ENCODE results near the gene CCR4. TPM values are rescaled to one million over a fixed set of nuclear protein-coding genes. Genes with fewer than 3 reads are reported as not detected.
A peak's percentile ranks its signal among the peaks of the same experiment; 100 is the strongest.
"Not testable (repeated sequence)": the region's sequence is repeated elsewhere in the genome, so short reads cannot be mapped to it uniquely, and the experiment has no call there.

Gene CCR4
- total RNA-seq, 2 experiments from 2014 or later, result 22.8 to 42.1 TPM

DNA sequence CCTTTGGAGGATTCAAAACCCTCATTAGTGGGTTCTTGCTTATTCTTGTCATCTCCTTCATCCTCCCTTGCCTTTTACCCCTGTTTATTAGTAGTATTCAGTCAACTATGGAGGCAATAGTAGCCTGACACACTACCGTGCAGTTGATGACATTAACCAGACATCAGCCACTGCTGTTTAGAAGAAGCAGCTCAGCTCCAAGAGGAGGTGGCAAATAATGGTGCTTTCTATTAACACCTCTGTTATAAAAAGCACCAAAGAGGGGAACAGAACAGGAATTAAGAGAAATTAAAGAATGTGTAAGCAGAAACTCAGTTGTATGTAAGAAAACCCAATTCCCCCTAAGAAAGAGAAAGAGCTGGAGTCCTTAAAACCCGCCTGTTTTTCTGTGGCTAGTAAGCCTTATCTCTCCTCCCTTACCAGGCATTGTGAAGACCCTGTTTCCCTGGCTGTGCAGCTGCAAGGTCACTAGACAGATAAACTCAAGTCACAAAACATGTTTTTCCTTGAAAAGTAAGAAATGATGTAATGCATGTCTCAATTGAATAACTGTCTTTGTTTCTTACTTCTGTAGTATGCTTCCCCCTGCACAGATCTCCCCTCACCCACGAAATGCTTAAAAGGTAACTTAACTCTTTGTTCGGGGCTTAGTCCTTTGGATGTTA is 21.2 kb downstream of the CCR4 start:
- Mint-ChIP-seq H3K4me1 (peaks cover 49% of the 10 kb centered on the region), H3K27me3 (no peaks in the 10 kb centered on the region), H3K4me3 (no peak overlapping the region), H3K27ac (peak overlapping the region; percentile 35), H3K36me3 (peaks cover 17% of the 10 kb centered on the region), H3K9me3 (ENCODE audit: low read depth) (peaks cover under 1% of the 10 kb centered on the region)
- CTCF ChIA-PET, result interaction anchor here (2.0 to 5.2 kb wide), 2 partner anchors 24 to 89 kb away, joined by 8 to 27 read pairs; partner anchors contain the start of gene CCR4
- ATAC-seq, result no peak
- DNase-seq, result peak; percentile 12

DNA sequence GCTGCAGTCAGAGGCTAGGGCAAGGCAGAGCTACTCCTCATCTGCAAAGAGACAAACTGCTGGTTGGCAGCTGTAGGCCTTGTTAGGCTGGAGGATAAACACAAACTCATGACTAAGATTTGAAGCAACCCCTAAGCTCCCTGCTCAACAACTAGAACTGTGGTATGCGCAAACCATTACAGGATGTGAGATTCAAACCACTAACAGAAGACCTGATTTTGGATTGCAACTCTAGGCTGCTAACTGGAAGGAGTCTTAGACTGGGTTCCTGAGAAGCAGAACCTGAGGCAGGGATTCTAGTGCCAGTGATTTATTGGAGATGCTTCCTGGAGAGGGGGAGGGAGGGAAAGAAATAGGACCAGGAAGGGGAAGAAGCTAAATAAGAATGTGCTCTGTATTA is 22.5 kb downstream of the CCR4 start:
- CTCF ChIA-PET, result interaction anchor here (0.7 to 5.2 kb wide), 11 partner anchors 10 to 101 kb away, joined by 3 to 27 read pairs (median 4); partner anchors contain the start of gene CCR4
- Mint-ChIP-seq H3K27ac (peak overlapping the region; percentile 85), H3K4me3 (no peak overlapping the region), H3K9me3 (ENCODE audit: low read depth) (no peaks in the 10 kb centered on the region), H3K36me3 (peaks cover 15% of the 10 kb centered on the region), H3K4me1 (peaks cover 56% of the 10 kb centered on the region), H3K27me3 (no peaks in the 10 kb centered on the region)
- peak; percentile 99 for ATAC-seq
- peak; percentile 78 for DNase-seq

- H3K36me3 Mint-ChIP-seq, result peaks cover 9% of the 10 kb centered on the region
- H3K27ac Mint-ChIP-seq, result no peak overlapping the region
- H3K4me1 Mint-ChIP-seq, result peaks cover 56% of the 10 kb centered on the region
- H3K9me3 Mint-ChIP-seq (ENCODE audit: low read depth), result no peaks in the 10 kb centered on the region
- DNase-seq, result peak; percentile 40
- CTCF ChIA-PET, result interaction anchor here (1.1 to 5.2 kb wide), 5 partner anchors 11 to 98 kb away, joined by 3 to 27 read pairs (median 7); partner anchors contain the start of gene CCR4
- no peaks in the 10 kb centered on the region for H3K27me3 Mint-ChIP-seq
- no peak for ATAC-seq
- no peak overlapping the region for H3K4me3 Mint-ChIP-seq
Measured at GRCh38 chr3:32975891-32976595, 24.6 kb downstream of the CCR4 start.

DNA sequence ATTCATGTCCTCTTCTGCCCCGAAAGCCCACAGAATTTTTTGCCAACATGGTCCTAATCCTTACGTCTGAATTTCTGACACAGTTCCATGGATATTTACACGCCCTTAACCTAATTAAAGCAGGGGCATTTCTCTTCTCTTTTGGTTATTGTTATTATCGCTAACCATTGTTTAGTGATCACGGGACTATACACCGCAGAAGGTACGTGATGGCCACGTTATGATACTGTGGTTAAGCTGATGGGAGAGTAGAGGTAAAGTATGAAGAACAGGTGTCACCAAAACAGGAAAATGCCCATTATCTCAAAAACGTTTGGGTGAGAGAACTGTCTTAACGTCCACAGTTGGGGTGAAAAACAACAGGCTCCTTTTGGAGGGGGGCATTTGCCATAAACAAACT is 26.4 kb downstream of the CCR4 start:
- Mint-ChIP-seq H3K36me3 (peaks cover 6% of the 10 kb centered on the region), H3K27ac (no peak overlapping the region)
- CTCF ChIA-PET, result interaction anchor here (1.0 to 1.5 kb wide), 3 partner anchors 17 to 53 kb away, joined by 3 to 4 read pairs (median 3); no protein-coding TSS in a partner anchor

DNA sequence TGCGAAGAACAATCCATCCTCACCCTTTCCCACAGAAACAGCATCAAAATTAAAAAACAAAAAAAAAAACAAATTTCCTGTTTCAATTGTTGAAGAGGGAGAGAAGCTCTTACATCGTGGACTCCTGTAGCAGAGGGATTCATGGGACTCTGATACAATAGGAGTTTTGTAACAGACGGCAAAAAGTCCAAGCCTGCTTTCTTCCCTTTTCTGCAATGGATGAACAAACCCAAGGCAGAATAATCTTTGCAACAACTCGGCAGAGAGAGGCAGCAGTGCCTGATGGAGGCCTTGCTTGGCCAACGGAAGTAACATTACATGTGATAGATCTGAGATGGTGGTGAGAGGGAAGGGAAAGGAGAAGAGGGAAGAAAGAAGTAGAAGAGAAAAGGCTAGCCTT is 26.9 kb downstream of the CCR4 start:
- Mint-ChIP-seq H3K4me3 (no peak overlapping the region), H3K27ac (no peak overlapping the region), H3K4me1 (peaks cover 42% of the 10 kb centered on the region), H3K27me3 (no peaks in the 10 kb centered on the region), H3K36me3 (peaks cover 10% of the 10 kb centered on the region), H3K9me3 (ENCODE audit: low read depth) (peaks cover 4% of the 10 kb centered on the region)
- no peak for DNase-seq
- CTCF ChIA-PET, result interaction anchor here (0.7 to 1.5 kb wide), 3 partner anchors 25 to 523 kb away, joined by 3 to 4 read pairs (median 3); no protein-coding TSS in a partner anchor
- ATAC-seq, result no peak

More for the DNA sequence above, 26.4 kb downstream of the CCR4 start:
- Mint-ChIP-seq H3K27me3 (no peaks in the 10 kb centered on the region), H3K9me3 (ENCODE audit: low read depth) (peaks cover under 1% of the 10 kb centered on the region), H3K4me3 (no peak overlapping the region), H3K4me1 (peaks cover 47% of the 10 kb centered on the region)
- ATAC-seq (no peak), DNase-seq (no peak)

DNA sequence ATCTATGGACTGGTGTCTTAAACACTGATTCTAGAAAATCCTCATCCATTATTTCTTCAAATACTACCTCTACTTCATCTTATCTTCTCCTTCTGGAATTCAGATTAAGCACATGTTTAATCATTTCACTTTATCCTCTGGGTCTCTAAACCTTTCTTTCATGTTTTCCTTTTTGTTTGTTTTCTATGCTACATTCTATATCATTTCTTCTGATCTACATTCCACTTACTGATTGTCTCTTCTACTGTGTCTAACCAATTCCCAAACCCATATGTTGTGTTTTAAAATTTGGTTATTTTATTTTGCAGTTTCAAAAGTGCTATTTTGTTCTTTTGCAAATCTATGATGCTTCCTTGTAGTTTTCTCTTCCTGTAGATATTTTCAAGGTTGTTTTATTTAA is 31.7 kb downstream of the CCR4 start:
- H3K4me1 Mint-ChIP-seq, result peaks cover 15% of the 10 kb centered on the region

DNA sequence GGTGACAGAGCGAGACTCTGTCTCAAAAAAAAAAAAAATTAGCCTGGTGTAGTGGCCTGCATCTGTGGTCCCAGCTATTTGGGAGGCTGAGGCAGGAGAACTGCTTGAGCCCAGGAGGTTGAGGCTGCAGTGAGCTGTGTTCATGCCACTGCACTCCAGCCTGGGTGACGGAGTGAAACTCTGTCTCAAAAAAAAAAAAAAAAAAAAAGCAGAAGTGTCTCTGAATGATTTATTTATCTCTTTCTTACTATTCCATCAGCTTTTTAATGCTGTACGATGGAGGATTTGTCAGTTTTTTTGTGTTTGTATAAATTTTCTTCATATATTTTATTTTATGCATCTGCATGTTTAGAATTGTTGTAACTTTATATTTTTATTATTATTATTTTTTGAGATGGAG is 33.5 kb downstream of the CCR4 start:
- Mint-ChIP-seq H3K36me3 (peaks cover 13% of the 10 kb centered on the region), H3K4me1 (peaks cover 27% of the 10 kb centered on the region)
- not testable (repeated sequence) for H3K27ac Mint-ChIP-seq; H3K27me3 Mint-ChIP-seq; H3K9me3 Mint-ChIP-seq (ENCODE audit: low read depth); DNase-seq; ATAC-seq; H3K4me3 Mint-ChIP-seq
- CTCF ChIA-PET, result interaction anchor here (1.0 to 2.6 kb wide), 3 partner anchors 11 to 90 kb away, joined by 4 to 8 read pairs (median 5); no protein-coding TSS in a partner anchor

More for the DNA sequence above, 31.7 kb downstream of the CCR4 start:
- CTCF ChIA-PET, result interaction anchor here (2.6 kb wide), 1 partner anchor 34 kb away, joined by 8 read pairs; no protein-coding TSS in a partner anchor
- Mint-ChIP-seq H3K27ac (no peak overlapping the region), H3K27me3 (no peaks in the 10 kb centered on the region), H3K4me3 (no peak overlapping the region), H3K9me3 (ENCODE audit: low read depth) (peaks cover 4% of the 10 kb centered on the region), H3K36me3 (peaks cover 13% of the 10 kb centered on the region)
- no peak for DNase-seq
- ATAC-seq, result no peak

DNA sequence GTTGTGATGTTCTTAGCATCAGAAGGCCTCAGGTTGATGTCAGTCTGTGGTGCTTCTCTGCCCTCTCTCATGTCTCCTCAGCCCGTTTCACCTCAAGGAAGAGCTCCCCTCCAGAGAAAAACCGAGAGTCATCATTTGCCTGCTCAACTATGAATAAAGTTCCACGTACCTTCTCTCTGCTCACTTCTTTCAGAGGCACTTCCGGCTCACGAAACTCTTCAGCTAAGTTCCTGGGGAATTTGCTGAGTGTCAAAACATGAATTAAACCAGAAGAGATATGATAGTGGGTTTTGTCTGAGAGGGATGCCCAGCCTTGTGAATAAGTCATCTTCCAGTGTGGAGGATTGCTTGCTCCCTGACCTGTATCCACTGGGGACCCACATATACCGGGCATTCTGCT is 37.7 kb downstream of the CCR4 start:
- Mint-ChIP-seq H3K4me3 (no peak overlapping the region), H3K27me3 (no peaks in the 10 kb centered on the region), H3K4me1 (peaks cover 54% of the 10 kb centered on the region), H3K36me3 (peaks cover 11% of the 10 kb centered on the region), H3K27ac (peak overlapping the region; percentile 54), H3K9me3 (ENCODE audit: low read depth) (no peaks in the 10 kb centered on the region)
- ATAC-seq, result no peak
- no peak for DNase-seq
- CTCF ChIA-PET, result interaction anchor here (1.0 to 3.1 kb wide), 6 partner anchors 15 to 101 kb away, joined by 3 to 9 read pairs (median 3); no protein-coding TSS in a partner anchor

DNA sequence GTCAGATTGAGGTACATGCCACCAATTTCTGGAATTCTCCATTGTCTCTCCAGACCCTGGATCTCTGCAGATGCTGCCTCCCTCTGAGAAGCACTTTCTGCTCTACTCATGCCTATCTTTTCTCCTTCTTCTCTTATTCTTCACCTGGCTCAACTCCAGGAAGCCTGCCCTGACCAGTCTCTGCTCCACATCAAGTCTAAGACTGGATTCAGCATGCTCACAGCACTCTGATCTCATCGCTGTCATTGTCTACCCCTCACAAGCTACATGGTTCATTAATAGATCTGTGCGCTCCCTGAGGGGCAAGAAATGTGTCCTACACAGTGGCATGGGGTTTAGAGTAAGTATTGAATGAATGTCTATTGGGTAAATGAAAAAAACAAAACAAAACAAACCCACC is 38.7 kb downstream of the CCR4 start:
- no peak overlapping the region for H3K27ac Mint-ChIP-seq
- H3K4me1 Mint-ChIP-seq, result peaks cover 60% of the 10 kb centered on the region
- H3K9me3 Mint-ChIP-seq (ENCODE audit: low read depth), result no peaks in the 10 kb centered on the region
- H3K4me3 Mint-ChIP-seq, result no peak overlapping the region
- no peak for DNase-seq
- no peaks in the 10 kb centered on the region for H3K27me3 Mint-ChIP-seq
- peaks cover 16% of the 10 kb centered on the region for H3K36me3 Mint-ChIP-seq
- no peak for ATAC-seq
- CTCF ChIA-PET, result interaction anchor here (0.8 to 3.1 kb wide), 3 partner anchors 16 to 85 kb away, joined by 3 to 9 read pairs (median 3); no protein-coding TSS in a partner anchor

- no peak for DNase-seq
- no peak overlapping the region for H3K4me3 Mint-ChIP-seq
- CTCF ChIA-PET, result interaction anchor here (1.0 to 3.1 kb wide), 2 partner anchors 18 to 71 kb away, joined by 3 to 9 read pairs; no protein-coding TSS in a partner anchor
- H3K27me3 Mint-ChIP-seq, result no peaks in the 10 kb centered on the region
- H3K4me1 Mint-ChIP-seq, result peaks cover 74% of the 10 kb centered on the region
- ATAC-seq, result no peak
- peaks cover 20% of the 10 kb centered on the region for H3K36me3 Mint-ChIP-seq
- H3K27ac Mint-ChIP-seq, result no peak overlapping the region
- H3K9me3 Mint-ChIP-seq (ENCODE audit: low read depth), result no peaks in the 10 kb centered on the region
Measured at GRCh38 chr3:32991781-32992180, 40.3 kb downstream of the CCR4 start.

GRCh38 chr3:32992310-32992686 is 40.9 kb downstream of the CCR4 start:
- H3K27ac Mint-ChIP-seq, result peak overlapping the region; percentile 95
- no peaks in the 10 kb centered on the region for H3K27me3 Mint-ChIP-seq
- DNase-seq (no peak), ATAC-seq (peak; percentile 5)
- no peaks in the 10 kb centered on the region for H3K9me3 Mint-ChIP-seq (ENCODE audit: low read depth)
- no peak overlapping the region for H3K4me3 Mint-ChIP-seq
- CTCF ChIA-PET, result interaction anchor here (0.8 to 1.8 kb wide), 8 partner anchors 18 to 119 kb away, joined by 3 to 7 read pairs (median 4); no protein-coding TSS in a partner anchor
- H3K4me1 Mint-ChIP-seq, result peaks cover 73% of the 10 kb centered on the region
- H3K36me3 Mint-ChIP-seq, result peaks cover 20% of the 10 kb centered on the region

DNA sequence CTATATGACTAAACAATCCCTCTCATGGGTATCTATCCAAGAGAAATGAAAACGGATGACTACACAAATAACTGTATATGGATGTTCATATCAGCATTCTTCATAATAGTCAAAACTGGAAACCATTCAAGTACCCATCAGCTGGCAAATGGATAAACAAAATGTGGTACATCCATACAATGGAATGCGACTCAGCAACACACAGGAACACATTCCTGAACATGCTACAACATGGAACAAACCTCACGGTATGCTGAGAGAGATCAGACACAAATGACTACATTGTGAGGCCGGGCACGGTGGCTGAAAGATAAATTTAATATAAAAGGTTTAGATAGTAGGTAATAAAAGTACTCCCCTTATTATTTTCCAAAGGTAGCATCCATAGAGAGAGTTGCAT is 42.6 kb downstream of the CCR4 start:
- no peak for ATAC-seq
- CTCF ChIA-PET, result interaction anchor here (1.8 kb wide), 1 partner anchor 46 kb away, joined by 7 read pairs; no protein-coding TSS in a partner anchor
- no peaks in the 10 kb centered on the region for H3K27me3 Mint-ChIP-seq
- H3K4me1 Mint-ChIP-seq, result peaks cover 75% of the 10 kb centered on the region
- H3K9me3 Mint-ChIP-seq (ENCODE audit: low read depth), result no peaks in the 10 kb centered on the region
- peak overlapping the region; percentile 95 for H3K27ac Mint-ChIP-seq
- DNase-seq, result no peak
- H3K4me3 Mint-ChIP-seq, result no peak overlapping the region
- H3K36me3 Mint-ChIP-seq, result peaks cover 23% of the 10 kb centered on the region

- H3K27me3 Mint-ChIP-seq, result no peaks in the 10 kb centered on the region
- peak overlapping the region; percentile 50 for H3K27ac Mint-ChIP-seq
- H3K9me3 Mint-ChIP-seq (ENCODE audit: low read depth), result no peaks in the 10 kb centered on the region
- peaks cover 23% of the 10 kb centered on the region for H3K36me3 Mint-ChIP-seq
- DNase-seq (no peak), ATAC-seq (no peak)
- H3K4me1 Mint-ChIP-seq, result peaks cover 77% of the 10 kb centered on the region
- CTCF ChIA-PET, result interaction anchor here (0.7 kb wide), 1 partner anchor 76 kb away, joined by 3 read pairs; no protein-coding TSS in a partner anchor
- no peak overlapping the region for H3K4me3 Mint-ChIP-seq
Measured at GRCh38 chr3:32995098-32995497, 43.7 kb downstream of the CCR4 start.
